T-helper 17 cell (primary cell): Measurements from ENCODE around the gene THAP7. TPM values are rescaled to one million over a fixed set of nuclear protein-coding genes. Genes with fewer than 3 reads are reported as not detected.

Source experiments
- total RNA-seq, 4 donors: library from RNA in 2 of 4; stranded (reverse) in 2 of 4; gene quantifications; one replicate each; pipeline ENCODE4 v1.2.3 and lab custom pipeline; 2022 to 2026

Gene THAP7
- total RNA-seq, 2 donors from 2014 or later = 41.5 to 55.6 TPM

Other genes starting within 250 kb of the THAP7 start
- gene SERPIND1, start 228.0 kb downstream of the THAP7 start, total RNA-seq = not detected
- 100 to 1,000 TPM; 159 to 160 TPM for gene PI4KA, start 143.3 kb downstream of the THAP7 start, total RNA-seq
- gene SNAP29, start 143.1 kb downstream of the THAP7 start, total RNA-seq = 10 to 100 TPM; 18.9 to 25.4 TPM
- 10 to 100 TPM; 40.0 to 57.0 TPM for gene CRKL, start 84.7 kb downstream of the THAP7 start, total RNA-seq
- 1 to 10 TPM in 1 of 2 donors, under 1 TPM in 1; 0.34 to 1.2 TPM for gene AIFM3, start 34.9 kb downstream of the THAP7 start, total RNA-seq
- 10 to 100 TPM; 49.4 to 59.3 TPM for gene LZTR1, start 19.8 kb downstream of the THAP7 start, total RNA-seq
- gene P2RX6, start 13.0 kb upstream of the THAP7 start, total RNA-seq = 1 to 10 TPM in 1 of 2 donors, under 1 TPM in 1; 0.39 to 1.0 TPM
- gene SLC7A4, start 30.4 kb upstream of the THAP7 start, total RNA-seq = under 1 TPM; 0.13 to 0.15 TPM
- gene LRRC74B, start 43.8 kb upstream of the THAP7 start, total RNA-seq = under 1 TPM in 1 of 2 donors, not detected in 1; 0.10 TPM